HepG2 (cell line): ENCODE measurements around the gene EIF4G1. TPM values are rescaled to one million over a fixed set of nuclear protein-coding genes. Genes with fewer than 3 reads are reported as not detected.
A peak's percentile ranks its signal among the peaks of the same experiment; 100 is the strongest.

Experiments
- ATM ChIP-seq: fragments of 450-650 bp; IDR thresholded peaks from 2 replicates; pipeline ENCODE4 v1.7.1; 2017; ENCODE audit warnings: mild to moderate bottlenecking, borderline replicate concordance
- BRF2 ChIP-seq: sonication (generic); formaldehyde crosslinking; IDR thresholded peaks from 2 replicates; pipeline ENCODE4 v1.8.1; 2022; ENCODE audit warnings: mild to moderate bottlenecking, missing genetic modification reagents
- DNMT1 ChIP-seq: sonication (generic); formaldehyde crosslinking; IDR thresholded peaks from 2 replicates; pipeline ENCODE4 v1.5.1; 2020; ENCODE audit warnings: mild to moderate bottlenecking, missing genetic modification reagents
- DRAP1 ChIP-seq: IDR thresholded peaks from 2 replicates; pipeline ENCODE4 v1.6.1; 2016; ENCODE audit warnings: missing genetic modification reagents, missing compliant biosample characterization
- ELF3 ChIP-seq: IDR thresholded peaks from 2 replicates; pipeline ENCODE4 v1.6.1; 2016; ENCODE audit warnings: missing genetic modification reagents, missing compliant biosample characterization
- HCFC1 ChIP-seq: fragments of 150-350 bp; IDR thresholded peaks from 2 replicates; pipeline ENCODE4 v1.6.1; 2014; ENCODE audit warnings: low read depth, low read length
- HHEX ChIP-seq: IDR thresholded peaks from 2 replicates; pipeline ENCODE4 v1.6.1; 2016; ENCODE audit warnings: control low read depth
- HNRNPL ChIP-seq: fragments of 200-400 bp; formaldehyde crosslinking; IDR thresholded peaks from 2 replicates; pipeline ENCODE4 v1.6.1; 2017; ENCODE audit warnings: mild to moderate bottlenecking, low read depth, low read length
- HNRNPLL ChIP-seq: fragments of 200-400 bp; formaldehyde crosslinking; IDR thresholded peaks from 2 replicates; pipeline ENCODE4 v1.6.1; 2017; ENCODE audit warnings: mild to moderate bottlenecking, low read depth, low read length; ENCODE audit not compliant: poor library complexity, severe bottlenecking
- MAF1 ChIP-seq: sonication (generic); formaldehyde crosslinking; IDR thresholded peaks from 2 replicates; pipeline ENCODE4 v1.5.0; 2020; ENCODE audit warnings: missing genetic modification reagents, borderline replicate concordance
- NAIF1 ChIP-seq: sonication (generic); formaldehyde crosslinking; IDR thresholded peaks from 2 replicates; pipeline ENCODE4 v1.5.0; 2020; ENCODE audit warnings: mild to moderate bottlenecking, missing genetic modification reagents, borderline replicate concordance
- NCOA5 ChIP-seq: sonication (generic); formaldehyde crosslinking; IDR thresholded peaks from 2 replicates; pipeline ENCODE4 v1.4.0; 2020; ENCODE audit warnings: missing genetic modification reagents
- NFIB ChIP-seq: sonication (generic); formaldehyde crosslinking; IDR thresholded peaks from 2 replicates; pipeline ENCODE4 v1.9.0; 2021; ENCODE audit warnings: missing genetic modification reagents, mild to moderate bottlenecking, borderline replicate concordance
- NFKB2 ChIP-seq: sonication (generic); formaldehyde crosslinking; IDR thresholded peaks from 2 replicates; pipeline ENCODE4 v1.4.0; 2020; ENCODE audit warnings: missing genetic modification reagents, borderline replicate concordance
- NONO ChIP-seq, 2 experiments: fragments of 450-650 bp in 1 of 2; sonication (generic) in 1 of 2; formaldehyde crosslinking in 1 of 2; IDR thresholded peaks in 1 of 2; conservative IDR thresholded peaks in 1 of 2; 2 replicates each; pipeline versions ENCODE4 v1.6.1 to v1.8.0; 2017 to 2022; ENCODE audit warnings: mild to moderate bottlenecking in 1 of 2, missing genetic modification reagents in 1 of 2, moderate library complexity in 1 of 2
- PRMT3 ChIP-seq: sonication (generic); formaldehyde crosslinking; IDR thresholded peaks from 2 replicates; pipeline ENCODE4 v1.8.1; 2022; ENCODE audit warnings: low read depth, mild to moderate bottlenecking, moderate library complexity, missing genetic modification reagents, borderline replicate concordance
- ZFP36L1 ChIP-seq: sonication (generic); formaldehyde crosslinking; IDR thresholded peaks from 2 replicates; pipeline ENCODE4 v1.8.0; 2022; ENCODE audit warnings: mild to moderate bottlenecking, missing genetic modification reagents, moderate library complexity
- ZHX2 ChIP-seq, 2 experiments: sonication (generic) in 1 of 2; formaldehyde crosslinking in 1 of 2; IDR thresholded peaks; 2 replicates each; pipeline versions ENCODE4 v1.6.1 to v1.9.0; 2014 to 2022; ENCODE audit warnings: antibody characterized with exemption in 1 of 2, borderline replicate concordance in 1 of 2, inconsistent platforms in 1 of 2, low read depth in 1 of 2, missing genetic modification reagents in 1 of 2
- ZNF350 ChIP-seq: sonication (generic); formaldehyde crosslinking; IDR thresholded peaks from 2 replicates; pipeline ENCODE4 v1.4.0; 2020; ENCODE audit warnings: mild to moderate bottlenecking, low read depth, missing genetic modification reagents, borderline replicate concordance
- ZNF713 ChIP-seq: sonication (generic); formaldehyde crosslinking; IDR thresholded peaks from 2 replicates; pipeline ENCODE4 v1.4.0; 2020; ENCODE audit warnings: mild to moderate bottlenecking, missing genetic modification reagents
- polyA plus RNA-seq, 8 experiments: library from polyadenylated mRNA; depleted of rRNA in 3 of 8; stranded (reverse) in 7 of 8; unstranded in 1 of 8; fragments of >200 nt; fragmentation: Illumina TruSeq in 4 of 8; extraction: Trizol in 4 of 8; gene quantifications; 2 replicates each; pipeline versions ENCODE4 v1.2.1 to v1.2.3, GENCODE V29; 2011 to 2016; ENCODE audit warnings: low read depth in 4 of 8, missing spikeins in 1 of 8, mixed read lengths in 1 of 8; ENCODE audit not compliant: insufficient read depth in 1 of 8
- total RNA-seq, 5 experiments: library from RNA; depleted of rRNA; stranded (reverse); fragments of >200 nt; fragmentation: Illumina TruSeq; extraction: Trizol; gene quantifications; 2 replicates each; pipeline ENCODE4 v1.2.3, GENCODE V29; 2016; ENCODE audit warnings: low read depth in 1 of 5

Gene EIF4G1
- total and polyA plus RNA-seq, 2 of the 13 experiments (the other 11 are each of a cell fraction or from before 2014, with no cell fraction given) = 208 to 213 TPM

DNA sequence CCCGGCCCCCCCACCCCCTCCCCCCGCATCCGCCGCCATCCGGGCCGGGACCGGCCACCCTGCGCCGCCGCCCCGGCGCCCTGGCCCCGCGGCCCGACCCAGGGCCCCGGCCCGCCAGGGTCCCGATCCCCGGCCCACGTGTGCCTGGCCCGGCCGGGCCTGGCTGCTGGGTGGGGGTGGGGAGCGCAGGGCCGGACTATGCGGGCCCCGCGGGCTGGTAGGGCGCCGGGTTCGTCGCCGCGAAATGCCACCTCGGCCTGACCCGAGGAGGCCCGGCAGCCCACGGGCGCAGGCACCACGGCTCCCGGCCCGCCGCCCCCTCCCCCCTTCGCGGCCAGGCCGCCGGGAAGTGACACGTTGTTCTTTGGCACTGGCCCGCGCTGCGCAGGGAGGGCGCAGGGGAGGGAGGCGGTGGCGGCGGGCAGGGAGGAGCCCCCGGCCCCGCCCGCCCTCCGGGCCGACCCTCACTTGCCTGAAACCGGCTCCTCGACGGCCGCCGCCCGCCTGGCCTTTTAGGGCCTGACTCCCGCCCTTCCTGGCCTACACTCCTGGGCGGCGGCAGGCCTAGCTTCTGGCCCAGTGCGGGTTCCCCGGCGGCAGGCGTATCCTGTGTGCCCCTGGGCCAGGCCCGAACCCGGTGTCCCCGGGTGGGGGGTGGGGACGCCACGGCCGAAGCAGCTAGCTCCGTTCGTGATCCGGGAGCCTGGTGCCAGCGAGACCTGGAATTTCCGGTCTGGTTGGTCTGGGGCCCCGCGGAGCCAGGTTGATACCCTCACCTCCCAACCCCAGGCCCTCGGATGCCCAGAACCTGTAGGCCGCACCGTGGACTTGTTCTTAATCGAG is 515 bp downstream of the EIF4G1 start (continued):
- no peak; the same call in 1 of the 2 replicates for TF ChIP-seq ZHX2 (IDR thresholded peaks at IDR 0.05; ENCODE audit: low read depth)
- peak; percentile 37; the same call in 1 of the 2 replicates for TF ChIP-seq ZHX2 (CRISPR knock-in tag; IDR thresholded peaks at IDR 0.05; ENCODE audit: borderline replicate concordance)
- no peak for TF ChIP-seq PRMT3 (CRISPR knock-in tag)
- TF ChIP-seq ELF3 = no peak
- TF ChIP-seq HHEX (CRISPR knock-in tag) = no peak
- TF ChIP-seq NCOA5 = no peak
- TF ChIP-seq MAF1 (CRISPR knock-in tag) = no peak
- no peak for TF ChIP-seq NFIB
- TF ChIP-seq ZNF713 = no peak
- TF ChIP-seq ATM = no peak
- no peak for TF ChIP-seq HCFC1
- 0 out of 2 replicates have a peak, but pooled peaks have one; percentile 28 for TF ChIP-seq BRF2 (CRISPR knock-in tag)
- TF ChIP-seq NFKB2 (CRISPR knock-in tag) = peak; percentile 63; the same call in 1 of the 2 replicates
- TF ChIP-seq DNMT1 (CRISPR knock-in tag) = no peak
- no peak for TF ChIP-seq HNRNPLL
- no peak for TF ChIP-seq DRAP1 (CRISPR knock-in tag)
- TF ChIP-seq NONO (IDR thresholded peaks at IDR 0.05) = no peak
- TF ChIP-seq NONO (CRISPR knock-in tag; conservative IDR thresholded peaks at IDR 0.05) = no peak
- TF ChIP-seq HNRNPL = no peak
- no peak for TF ChIP-seq NAIF1 (CRISPR knock-in tag)
- TF ChIP-seq ZNF350 (CRISPR knock-in tag) = no peak; the same call in 1 of the 2 replicates
- TF ChIP-seq ZFP36L1 (CRISPR knock-in tag) = no peak
